ENCODE results near the gene PARD6B.
"Not testable (repeated sequence)": the region's sequence is repeated elsewhere in the genome, so short reads cannot be mapped to it uniquely, and the experiment has no call there.

Gene PARD6B

GRCh38 chr20:50797142-50797541, 65.8 kb downstream of the PARD6B start:
- DNase-seq (ENCODE audit: low read depth in 2 of 3, low spot score in 2 of 3): no peak

GRCh38 chr20:50798650-50799049, 67.3 kb downstream of the PARD6B start:
- DNase-seq (ENCODE audit: low read depth in 2 of 3, low spot score in 2 of 3): no peak

DNA sequence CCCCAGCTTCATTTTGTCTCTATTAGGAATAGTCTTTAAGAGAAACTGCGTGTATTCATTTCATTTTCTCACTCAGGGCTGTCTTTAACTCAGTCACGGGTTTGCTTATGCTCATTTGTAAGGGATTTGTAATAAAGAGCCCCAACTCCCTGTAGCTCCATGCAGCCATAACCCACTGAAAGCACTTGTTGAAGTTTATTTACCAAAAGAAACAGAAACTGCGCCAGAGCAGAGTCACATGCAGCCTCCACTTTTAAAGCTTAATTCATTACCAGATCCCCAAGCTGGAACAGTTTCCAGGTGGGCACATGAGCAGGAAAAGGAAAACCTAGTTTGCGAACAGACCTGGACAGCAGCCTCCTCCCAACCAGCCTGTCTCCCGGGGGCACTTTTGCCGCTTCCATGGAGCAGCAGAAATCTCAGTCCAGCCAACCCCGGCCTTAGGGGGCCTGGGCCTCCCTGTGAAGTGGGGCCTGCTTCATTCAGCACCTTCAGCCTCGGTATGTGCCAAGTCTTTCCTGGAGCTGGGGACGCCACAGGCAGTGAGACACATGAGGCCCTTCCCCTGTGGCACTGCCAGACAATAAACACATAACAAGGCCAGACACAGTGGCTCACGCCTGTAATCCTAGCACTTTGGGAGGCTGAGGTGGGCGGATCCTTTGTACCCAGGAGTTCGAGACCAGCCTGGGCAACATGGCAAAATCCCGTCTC, 68.0 kb downstream of the PARD6B start:
- DNase-seq (ENCODE audit: low read depth in 2 of 3, low spot score in 2 of 3): no peak

DNA sequence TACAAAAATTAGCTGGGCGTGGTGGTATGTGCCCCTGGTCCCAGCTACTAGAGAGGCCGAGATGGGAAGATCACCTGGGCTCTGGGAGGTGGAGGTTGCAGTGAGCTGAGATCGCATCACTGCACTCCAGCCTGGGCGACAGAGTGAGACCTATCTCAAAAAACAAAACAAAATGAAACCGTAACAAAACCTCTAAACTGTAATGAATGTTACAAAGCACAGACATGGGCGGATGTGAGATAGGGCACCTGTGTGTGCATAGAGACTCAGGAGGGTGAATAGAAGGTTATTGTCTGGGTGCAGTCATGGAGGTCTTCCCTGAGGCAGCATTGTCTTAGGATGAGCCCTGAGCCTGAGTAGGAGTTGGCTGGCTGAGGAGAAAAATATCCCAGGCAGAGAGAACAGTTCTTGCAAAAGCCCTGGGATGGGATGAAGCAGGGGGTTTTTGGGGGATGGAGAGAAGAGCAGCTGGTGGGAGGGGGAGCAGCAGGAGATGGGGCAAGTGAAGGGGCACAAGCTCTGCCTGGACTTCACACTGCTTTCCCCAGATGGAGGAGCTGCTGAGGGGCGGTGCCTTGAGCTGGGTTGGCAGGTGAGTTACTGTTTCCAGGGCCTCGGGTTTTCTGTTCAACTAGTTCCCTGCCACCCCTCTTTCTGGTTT, 68.6 kb downstream of the PARD6B start:
- no peak for DNase-seq (ENCODE audit: low read depth in 2 of 3, low spot score in 2 of 3)

DNA sequence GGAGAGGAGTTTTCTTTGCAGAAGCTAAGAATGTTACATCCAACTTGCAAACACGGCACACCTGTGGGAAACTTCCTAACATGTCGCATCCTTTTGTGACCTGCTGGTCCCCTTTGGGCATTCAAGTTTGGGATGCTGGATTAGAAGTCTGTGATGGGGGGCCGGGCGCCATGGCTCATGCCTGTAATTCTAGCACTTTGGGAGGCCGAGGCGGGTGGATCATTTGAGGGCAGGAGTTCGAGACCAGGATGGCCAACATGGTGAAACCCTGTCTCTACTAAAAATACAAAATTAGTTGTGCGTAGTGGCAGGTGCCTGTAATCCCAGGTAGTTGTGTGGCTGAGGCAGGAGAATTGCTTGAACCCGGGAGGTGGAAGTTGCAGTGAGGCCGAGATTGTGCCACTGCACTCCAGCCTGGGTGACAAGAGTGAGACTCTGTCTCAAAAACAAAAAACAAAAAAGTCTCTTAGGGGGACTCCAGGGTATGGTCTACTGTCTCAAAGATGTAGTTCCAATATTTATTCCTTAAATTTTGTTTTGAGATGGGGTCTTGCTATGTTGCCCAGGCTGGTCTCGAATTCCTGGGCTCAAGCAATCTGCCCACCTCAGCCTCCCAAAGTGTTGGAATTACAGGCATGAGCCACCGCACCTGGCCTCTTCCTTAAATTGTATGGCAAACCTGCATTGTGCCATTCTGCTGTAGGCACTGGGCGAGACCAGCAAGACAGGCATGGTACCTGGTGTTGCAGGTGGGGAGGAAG, 69.8 kb downstream of the PARD6B start:
- DNase-seq (ENCODE audit: low read depth in 2 of 3, low spot score in 2 of 3): not testable (repeated sequence)

- no peak for DNase-seq (ENCODE audit: low read depth in 2 of 3, low spot score in 2 of 3)
These were observed 70.4 kb downstream of the PARD6B start for GRCh38 chr20:50801747-50802125.

DNA sequence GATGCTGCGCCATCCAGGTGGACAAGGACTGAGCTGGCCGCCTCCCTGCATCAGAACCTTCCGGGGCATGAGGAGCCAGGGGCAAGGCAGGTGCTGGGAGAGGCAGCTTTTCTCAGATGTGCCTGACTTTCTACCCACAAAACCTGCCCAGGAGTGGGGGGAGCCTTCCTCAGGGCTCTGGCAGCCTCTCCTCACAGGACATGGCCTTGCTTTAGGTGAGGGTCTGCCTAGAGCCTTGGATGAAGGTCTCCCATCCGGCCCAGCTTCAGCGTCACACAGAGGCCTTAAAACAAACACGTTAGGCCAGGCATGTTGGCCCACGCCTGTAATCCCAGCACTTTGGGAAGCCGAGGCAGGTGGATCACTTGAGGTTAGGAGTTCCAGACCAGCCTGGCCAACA, 70.9 kb downstream of the PARD6B start:
- DNase-seq (ENCODE audit: low read depth in 2 of 3, low spot score in 2 of 3): no peak

DNA sequence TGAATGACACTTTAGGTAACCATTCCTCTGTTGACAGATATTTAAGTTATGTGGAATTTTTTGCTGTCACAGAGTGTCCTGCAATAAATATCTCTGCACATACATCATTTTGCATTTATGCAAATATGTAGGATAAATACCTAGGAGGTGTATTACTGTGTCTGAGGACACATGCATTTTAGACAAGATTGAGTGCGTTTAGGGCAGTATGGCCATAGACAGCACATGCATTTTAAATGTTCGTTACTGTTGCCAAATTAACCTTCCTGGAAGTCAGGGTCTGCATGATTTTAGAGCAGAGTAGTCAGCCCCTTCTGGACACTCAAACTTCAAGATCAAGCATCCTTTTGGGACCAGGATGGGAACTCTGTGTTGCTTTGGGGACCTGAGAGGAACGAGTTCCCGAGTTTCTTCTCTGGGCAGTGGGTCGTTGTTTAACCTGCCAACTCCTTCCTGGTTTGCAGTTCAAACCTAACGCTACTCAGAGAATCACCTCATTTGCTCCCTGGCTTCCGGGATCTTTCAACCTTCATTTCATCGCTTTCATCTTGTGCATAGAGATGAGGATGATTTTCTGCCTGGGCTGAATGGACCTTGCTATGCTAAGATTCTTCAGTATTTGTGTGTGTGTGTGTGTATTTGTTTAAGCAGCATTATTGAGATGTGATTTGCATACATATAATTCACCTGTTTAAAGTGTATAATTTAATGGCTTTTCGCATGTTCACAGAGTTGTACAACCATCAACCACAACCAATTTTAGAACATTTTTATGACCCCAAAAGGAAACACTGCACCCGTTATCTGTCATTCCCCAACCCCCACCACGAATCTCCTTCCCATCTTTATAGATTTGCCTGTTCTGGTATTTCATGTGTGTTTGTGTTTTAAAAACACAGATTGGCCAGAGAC, 73.3 kb downstream of the PARD6B start:
- no peak for DNase-seq (ENCODE audit: low read depth in 2 of 3, low spot score in 2 of 3)

DNA sequence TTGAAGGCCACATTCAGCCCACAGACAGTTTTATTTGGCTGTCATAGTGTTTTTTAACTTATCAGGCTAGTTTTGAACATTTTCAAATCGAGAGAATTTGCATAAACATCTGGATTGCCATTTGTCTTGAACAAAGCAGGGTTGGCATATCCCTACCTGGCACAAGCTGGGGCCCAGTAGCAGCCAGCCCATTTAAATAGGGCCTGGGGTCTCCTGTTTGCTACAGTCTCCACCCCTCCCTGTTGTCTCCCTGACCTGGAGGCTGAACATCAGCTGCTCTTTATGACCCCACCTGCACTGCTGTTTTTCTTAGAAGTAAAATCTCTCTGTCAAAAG, 73.9 kb downstream of the PARD6B start:
- DNase-seq (ENCODE audit: low read depth in 2 of 3, low spot score in 2 of 3): no peak

DNA sequence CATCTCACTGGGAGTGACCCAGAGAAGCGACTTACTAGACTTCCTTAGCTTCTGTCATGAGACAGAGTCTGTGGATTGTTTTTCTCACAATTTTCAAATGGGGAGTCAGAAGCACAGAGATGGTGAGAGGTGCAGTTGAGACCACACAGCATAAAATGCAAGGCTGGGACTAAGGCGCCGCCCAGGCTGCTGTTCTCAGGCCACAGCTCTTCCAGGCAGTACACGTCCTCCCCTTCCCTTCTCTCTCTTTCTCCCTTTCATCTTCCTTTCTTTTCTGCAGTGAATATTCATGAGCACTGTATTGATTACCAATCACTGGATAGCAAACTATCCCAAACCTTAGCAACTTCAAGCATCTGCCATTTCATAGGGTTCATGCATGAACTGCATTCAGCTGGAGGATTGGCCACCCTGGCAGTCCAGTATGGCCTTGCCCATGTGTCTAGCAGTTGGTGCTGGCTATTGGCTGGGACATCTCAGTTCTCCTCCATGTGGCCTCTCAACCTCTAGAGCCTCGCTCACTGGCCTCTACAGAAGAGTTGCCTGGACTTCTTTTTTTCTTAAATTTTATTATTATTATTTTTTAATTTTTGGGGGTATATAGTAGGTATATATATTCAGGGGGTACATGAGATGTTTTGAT, 74.9 kb downstream of the PARD6B start:
- no peak for DNase-seq (ENCODE audit: low read depth in 2 of 3, low spot score in 2 of 3)
